Astrocyte of the cerebellum (primary cell): ENCODE measurements around the gene IVL.

Experiments used
- DNase-seq: peaks from one replicate; pipeline ENCODE4 v3.0.0-alpha.2; 2011; ENCODE audit warnings: low read depth
- H3K4me3 ChIP-seq: 2 replicates; pipeline ENCODE4 v1.5.1; 2011; ENCODE audit warnings: mild to moderate bottlenecking, low read depth, low read length, moderate library complexity
- CTCF ChIP-seq: IDR thresholded peaks from 2 replicates; pipeline ENCODE4 v1.5.1; 2012; ENCODE audit warnings: low read length, low read depth, moderate library complexity, mild to moderate bottlenecking; ENCODE audit errors: missing control alignments
- in situ Hi-C: cut with HindIII; loops from 2 replicates; pipeline ENCODE4 v1.10.0; 2017; ENCODE audit warnings: low sequenced_read_pairs

Gene IVL

GRCh38 chr1:152960452-152961044 lies 52.2 kb downstream of the IVL start:
- H3K4me3 ChIP-seq, result no peak overlapping the region
- no peak for TF ChIP-seq CTCF
- DNase-seq, result no peak
- in situ Hi-C loops, result no loop called here
